Endothelial cell (in vitro differentiated cells): ENCODE data around the gene TWIST1. TPM values are rescaled to one million over a fixed set of nuclear protein-coding genes. Genes with fewer than 3 reads are reported as not detected.

Source experiments
- DNase-seq: peaks from one replicate; pipeline ENCODE4 v3.0.0; 2021; ENCODE audit warnings: low spot score
- H3K27ac Mint-ChIP-seq: one replicate; pipeline ENCODE4 v1.8.0; 2021; ENCODE audit warnings: mixed read lengths, inconsistent platforms; ENCODE audit not compliant: unreplicated experiment
- H3K27me3 Mint-ChIP-seq: one replicate; pipeline ENCODE4 v1.8.0; 2021; ENCODE audit warnings: mild to moderate bottlenecking, moderate library complexity, mixed read lengths, inconsistent platforms; ENCODE audit not compliant: unreplicated experiment
- H3K36me3 Mint-ChIP-seq: one replicate; pipeline ENCODE4 v1.8.0; 2021; ENCODE audit warnings: mild to moderate bottlenecking, low read depth, mixed read lengths, inconsistent platforms; ENCODE audit not compliant: unreplicated experiment
- H3K4me1 Mint-ChIP-seq: one replicate; pipeline ENCODE4 v1.8.0; 2021; ENCODE audit warnings: mild to moderate bottlenecking, mixed read lengths, inconsistent platforms; ENCODE audit not compliant: unreplicated experiment
- H3K4me3 Mint-ChIP-seq: one replicate; pipeline ENCODE4 v1.8.0; 2021; ENCODE audit warnings: mild to moderate bottlenecking, mixed read lengths, inconsistent platforms; ENCODE audit not compliant: unreplicated experiment
- H3K9me3 Mint-ChIP-seq: one replicate; pipeline ENCODE4 v1.8.0; 2021; ENCODE audit warnings: mixed read lengths, inconsistent platforms; ENCODE audit not compliant: unreplicated experiment
- CTCF ChIP-seq: fragments of 200-600 bp; sonication (generic); IDR thresholded peaks from one replicate; pipeline ENCODE4 v1.5.0; 2021; ENCODE audit warnings: antibody characterized with exemption; ENCODE audit not compliant: unreplicated experiment
- total RNA-seq: library from RNA; stranded (reverse); fragmentation: NEBNext Ultra II Directional; extraction: Animal tissue kit (Norgen Biotek cat#: 25700); gene quantifications from one replicate; pipeline ENCODE4 v1.2.1, GENCODE V29; 2021; ENCODE audit not compliant: unreplicated experiment

TWIST1 gene
- total RNA-seq, 1 donor from 2014 or later, result 2.4 TPM

- DNase-seq, result peak; percentile 41
- Mint-ChIP-seq H3K27ac (no peak overlapping the region), H3K9me3 (no peaks in the 10 kb centered on the region), H3K4me1 (peaks cover 16% of the 10 kb centered on the region), H3K27me3 (peaks cover 14% of the 10 kb centered on the region), H3K4me3 (peak overlapping the region; percentile 59), H3K36me3 (peaks cover 4% of the 10 kb centered on the region)
- no peak for TF ChIP-seq CTCF
These were observed 1.4 kb upstream of the TWIST1 start for GRCh38 chr7:19118636-19119371.

DNA sequence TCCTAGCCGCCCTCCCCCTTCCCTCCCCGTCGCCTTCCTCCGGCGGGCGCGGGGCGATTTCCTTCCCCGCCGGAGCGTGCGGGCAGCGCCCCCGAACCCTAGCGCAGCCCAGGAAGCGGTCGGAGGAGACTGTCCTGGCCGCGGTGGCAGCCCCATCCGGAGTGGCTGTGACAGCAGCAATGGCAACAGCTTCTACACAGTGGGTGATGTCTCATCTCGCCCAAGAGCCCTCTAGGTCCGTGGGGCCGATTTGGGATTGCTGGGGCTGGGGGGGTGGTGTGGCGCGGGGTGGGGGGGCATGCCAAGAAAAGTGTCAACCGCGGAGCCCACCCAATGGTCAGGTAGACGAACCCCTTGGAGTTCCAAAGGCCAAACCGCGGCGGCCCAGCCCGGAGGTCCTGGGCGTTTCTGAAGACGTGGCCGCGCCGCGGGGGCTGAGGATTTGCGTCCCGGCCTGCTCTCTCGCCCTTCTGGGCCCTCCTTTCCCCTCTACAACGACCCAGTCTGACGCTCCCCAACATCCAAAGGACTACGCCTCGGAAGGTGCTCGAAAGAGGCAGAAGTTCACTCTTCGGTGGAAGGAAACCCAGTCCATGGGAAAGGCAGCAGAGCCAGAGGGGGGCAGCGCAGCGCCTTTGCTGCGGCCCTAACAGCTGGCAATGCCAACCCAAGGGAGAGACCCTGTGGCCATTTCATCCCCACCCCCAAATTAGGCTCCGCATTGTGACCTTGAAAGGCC is 603 bp upstream of the TWIST1 start:
- Mint-ChIP-seq H3K27ac (no peak overlapping the region), H3K27me3 (peaks cover 14% of the 10 kb centered on the region), H3K36me3 (peaks cover 4% of the 10 kb centered on the region), H3K9me3 (no peaks in the 10 kb centered on the region), H3K4me3 (peak overlapping the region; percentile 86), H3K4me1 (peaks cover 16% of the 10 kb centered on the region)
- DNase-seq, result peak; percentile 21
- no peak for TF ChIP-seq CTCF

DNA sequence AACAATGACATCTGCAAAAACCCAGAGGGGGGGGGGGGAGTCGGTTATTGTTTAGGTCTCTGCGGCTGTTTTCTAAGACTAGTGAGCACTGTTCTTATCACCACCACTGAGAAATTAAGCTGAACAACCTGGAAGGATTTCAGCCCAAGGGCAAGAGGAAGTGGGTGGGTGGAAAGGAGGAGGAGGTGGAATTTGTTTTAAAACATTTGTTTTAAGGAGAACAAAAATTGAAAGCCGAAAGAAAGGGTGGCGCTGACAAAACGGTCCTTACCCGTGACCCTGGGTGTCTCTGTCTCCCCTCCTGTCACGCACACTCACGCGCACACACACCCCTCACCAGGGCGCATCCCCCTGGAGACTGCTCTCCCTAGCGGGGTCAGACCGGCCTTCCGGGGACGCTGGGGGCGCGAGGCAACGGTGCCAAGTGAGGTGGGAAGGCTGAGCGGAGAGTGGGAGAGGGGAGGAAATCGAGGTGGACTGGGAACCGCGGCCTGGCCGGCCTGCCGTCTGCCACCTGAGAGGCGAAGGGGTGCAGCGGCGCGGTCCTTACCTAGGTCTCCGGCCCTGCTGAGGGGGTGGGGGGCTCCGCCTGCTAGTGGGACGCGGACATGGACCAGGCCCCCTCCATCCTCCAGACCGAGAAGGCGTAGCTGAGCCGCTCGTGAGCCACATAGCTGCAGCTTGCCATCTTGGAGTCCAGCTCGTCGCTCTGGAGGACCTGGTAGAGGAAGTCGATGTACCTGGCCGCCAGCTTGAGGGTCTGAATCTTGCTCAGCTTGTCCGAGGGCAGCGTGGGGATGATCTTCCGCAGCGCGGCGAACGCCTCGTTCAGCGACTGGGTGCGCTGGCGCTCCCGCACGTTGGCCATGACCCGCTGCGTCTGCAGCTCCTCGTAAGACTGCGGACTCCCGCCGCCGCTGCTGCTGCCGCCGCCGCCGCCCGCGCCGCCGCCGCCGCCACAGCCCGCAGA is 1.0 kb downstream of the TWIST1 start:
- Mint-ChIP-seq H3K9me3 (no peaks in the 10 kb centered on the region), H3K4me3 (peak overlapping the region; percentile 93), H3K27ac (no peak overlapping the region), H3K27me3 (peaks cover 17% of the 10 kb centered on the region), H3K4me1 (peaks cover 19% of the 10 kb centered on the region), H3K36me3 (peaks cover 4% of the 10 kb centered on the region)
- no peak for TF ChIP-seq CTCF
- peak; percentile 35 for DNase-seq

GRCh38 chr7:19114551-19114855 is 2.9 kb downstream of the TWIST1 start:
- Mint-ChIP-seq H3K27ac (no peak overlapping the region), H3K4me3 (no peak overlapping the region), H3K4me1 (peaks cover 20% of the 10 kb centered on the region), H3K9me3 (no peaks in the 10 kb centered on the region), H3K36me3 (peaks cover 4% of the 10 kb centered on the region), H3K27me3 (peaks cover 15% of the 10 kb centered on the region)
- DNase-seq, result no peak
- TF ChIP-seq CTCF, result no peak
